Myometrial cell (primary cell): Measurements from ENCODE around the gene RWDD1. TPM values are rescaled to one million over a fixed set of nuclear protein-coding genes. Genes with fewer than 3 reads are reported as not detected.

Source experiments
- total RNA-seq: library from RNA; depleted of rRNA; stranded (reverse); fragments of >200 nt; gene quantifications from 2 replicates; pipeline ENCODE4 v1.2.3, GENCODE V29; 2015

The RWDD1 gene, protein sequence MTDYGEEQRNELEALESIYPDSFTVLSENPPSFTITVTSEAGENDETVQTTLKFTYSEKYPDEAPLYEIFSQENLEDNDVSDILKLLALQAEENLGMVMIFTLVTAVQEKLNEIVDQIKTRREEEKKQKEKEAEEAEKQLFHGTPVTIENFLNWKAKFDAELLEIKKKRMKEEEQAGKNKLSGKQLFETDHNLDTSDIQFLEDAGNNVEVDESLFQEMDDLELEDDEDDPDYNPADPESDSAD
- total RNA-seq, result 26.5 and 42.0 TPM in 2 replicates

DNA sequence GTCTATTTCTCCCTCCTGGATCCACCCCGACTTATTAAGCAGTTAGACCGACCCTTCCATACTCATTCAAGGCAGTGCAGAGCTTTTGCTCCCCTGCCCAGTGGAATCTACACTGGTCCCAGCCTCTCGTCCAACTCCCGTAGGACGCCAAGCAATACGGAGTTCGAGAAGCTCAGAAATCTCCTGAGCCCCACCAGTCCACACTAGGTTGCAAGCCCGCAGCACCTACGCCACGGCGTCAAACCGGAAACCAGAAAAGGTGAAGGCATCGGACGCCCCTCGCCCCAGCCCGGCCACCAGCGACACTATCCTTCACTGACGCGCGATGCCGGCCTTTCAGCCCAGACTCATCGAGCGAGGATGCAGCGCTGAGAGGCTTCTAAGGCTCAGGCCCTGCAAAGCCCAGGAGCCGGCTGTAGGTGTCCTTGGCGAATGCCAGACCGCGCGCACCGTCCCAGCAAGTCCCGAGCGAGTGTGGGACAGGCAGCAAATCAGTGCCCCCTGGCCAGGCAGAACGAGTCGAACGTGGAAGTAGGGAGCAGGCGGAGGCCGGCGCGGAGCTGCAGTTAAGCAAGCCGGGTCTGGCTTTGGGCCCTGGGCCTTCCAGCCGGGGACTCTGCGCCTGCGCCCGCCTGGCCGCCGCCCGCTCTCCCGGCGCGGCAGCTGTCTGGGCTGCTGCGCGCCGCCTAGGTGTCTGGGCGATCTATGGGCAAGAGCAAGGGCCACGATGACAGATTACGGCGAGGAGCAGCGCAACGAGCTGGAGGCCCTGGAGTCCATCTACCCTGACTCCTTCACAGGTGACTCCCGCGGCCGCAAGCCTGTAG is at the start of gene RWDD1:
RWDD1 (plus strand) TSS at position 649 of the 827 bp plus-strand sequence; CDS start at position 728, 79 bp downstream.

GRCh38 chr6:116545651-116546050 is 25.7 kb upstream of the RWDD1 start, which contains the start of gene TRAPPC3L:
Gene TRAPPC3L (minus strand): TSS chr6:116545684. CDS start chr6:116545514, 170 bp downstream.

DNA sequence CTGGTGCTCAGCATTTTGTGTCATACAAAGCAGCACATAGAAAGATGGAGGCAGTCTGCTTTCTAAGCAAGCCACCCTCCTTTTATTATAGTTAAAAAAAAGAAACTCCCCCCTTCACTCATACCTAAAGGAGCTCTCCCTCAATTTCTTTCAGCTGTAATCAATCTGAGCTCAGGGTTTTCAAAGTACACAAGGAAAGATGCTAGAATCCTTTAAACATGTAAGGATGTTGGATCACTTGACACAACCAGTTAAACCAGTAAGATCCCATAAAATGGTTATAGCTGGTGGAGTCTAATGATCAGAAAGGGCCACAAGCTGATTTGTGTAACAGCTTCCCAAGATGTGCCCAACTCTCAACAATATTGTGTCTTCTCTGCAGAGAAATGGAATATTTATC is 17.9 kb upstream of the RWDD1 start, which contains the start of gene CALHM4:
CALHM4 (plus strand) TSS at position 301 of the 400 bp plus-strand sequence; CDS start at position 344, 43 bp downstream.

GRCh38 chr6:116615937-116616736 is 44.8 kb downstream of the RWDD1 start, which contains the start of gene RSPH4A:
Gene RSPH4A (plus strand): TSS chr6:116616479. CDS start chr6:116616624, 145 bp downstream.

Other genes starting within 250 kb of the RWDD1 start
- 47.5 and 51.6 TPM in 2 replicates for gene DSE, start 200.6 kb upstream of the RWDD1 start, total RNA-seq
- gene CALHM6, start 110.1 kb upstream of the RWDD1 start, total RNA-seq, result not detected in 2 replicates
- gene CALHM5, start 59.9 kb upstream of the RWDD1 start, total RNA-seq, result 0.58 and 0.71 TPM in 2 replicates
- gene TRAPPC3L, start 25.8 kb upstream of the RWDD1 start, total RNA-seq, result not detected in 2 replicates
- gene CALHM4, start 17.8 kb upstream of the RWDD1 start, total RNA-seq, result not detected in 2 replicates
- under 0.01 TPM in 1 of 2 replicates, not detected in the other for gene RSPH4A, start 45.0 kb downstream of the RWDD1 start, total RNA-seq
- gene ZUP1, start 97.3 kb downstream of the RWDD1 start, total RNA-seq, result 8.6 and 8.9 TPM in 2 replicates
- gene KPNA5, start 109.7 kb downstream of the RWDD1 start, total RNA-seq, result 4.0 and 4.1 TPM in 2 replicates
- gene FAM162B, start 194.2 kb downstream of the RWDD1 start, total RNA-seq, result 3.2 and 7.8 TPM in 2 replicates